Stimulated activated naive CD8-positive, alpha-beta T cell treated with anti-CD3 and anti-CD28 coated beads, Interleukin-15, Interleukin-2, amounts not matched to agents 100 U/mL and 50 U/mL, for 24 hours (primary cell): Measurements from ENCODE around the gene MAGI1.

Source experiments
- ATAC-seq: fragments of 150-1000 bp; cut with Tn5 transposase; one replicate; pipeline ENCODE4 v1.10.0; 2021
- DNase-seq: peaks from one replicate; pipeline ENCODE4 v3.0.0; 2021

MAGI1 gene

DNA sequence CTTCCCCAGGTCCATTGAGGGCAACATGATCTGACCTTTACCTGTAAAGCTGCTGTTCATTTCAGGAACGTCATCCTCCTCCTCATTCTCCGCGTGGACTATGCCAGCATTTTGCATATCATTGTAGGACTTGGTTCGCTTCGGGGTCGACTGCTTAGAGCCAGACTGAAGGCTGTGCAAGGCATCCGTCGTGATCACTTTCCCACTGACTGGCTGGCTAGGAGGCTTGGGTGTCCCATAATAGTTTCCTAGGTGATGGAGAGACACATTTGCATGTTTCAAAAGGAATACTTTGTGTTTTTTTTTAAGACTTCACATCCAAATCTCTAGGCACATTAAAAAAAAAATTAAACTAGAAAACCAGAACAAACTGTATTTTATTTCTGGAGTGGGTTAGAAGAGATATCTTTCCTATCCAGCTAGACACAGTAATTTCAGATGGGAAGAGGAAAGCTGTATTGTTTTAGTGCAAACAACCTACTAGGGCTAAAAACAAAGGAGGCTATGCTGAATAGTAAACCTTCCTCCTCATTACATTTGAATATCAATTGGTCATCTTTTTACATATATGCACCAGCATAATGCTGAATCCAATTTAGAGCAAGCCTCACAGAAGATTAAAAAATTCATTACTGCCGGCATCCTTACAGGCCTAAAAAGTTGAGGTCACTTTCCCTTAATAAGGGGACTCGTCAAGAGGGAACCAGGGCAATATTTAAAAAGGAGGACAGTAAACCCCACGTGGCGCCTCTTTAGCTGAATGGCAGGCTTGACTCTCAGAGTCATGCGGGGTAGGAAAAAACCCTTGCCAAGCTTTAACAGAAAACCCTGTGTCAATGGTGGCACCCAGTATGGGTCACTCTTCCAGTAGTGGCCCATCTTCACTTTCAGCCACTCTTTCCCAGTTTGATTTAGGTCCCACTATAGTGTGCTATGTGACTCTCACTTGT lies 559.9 kb downstream of the MAGI1 start:
- DNase-seq (no peak), ATAC-seq (no peak)

DNA sequence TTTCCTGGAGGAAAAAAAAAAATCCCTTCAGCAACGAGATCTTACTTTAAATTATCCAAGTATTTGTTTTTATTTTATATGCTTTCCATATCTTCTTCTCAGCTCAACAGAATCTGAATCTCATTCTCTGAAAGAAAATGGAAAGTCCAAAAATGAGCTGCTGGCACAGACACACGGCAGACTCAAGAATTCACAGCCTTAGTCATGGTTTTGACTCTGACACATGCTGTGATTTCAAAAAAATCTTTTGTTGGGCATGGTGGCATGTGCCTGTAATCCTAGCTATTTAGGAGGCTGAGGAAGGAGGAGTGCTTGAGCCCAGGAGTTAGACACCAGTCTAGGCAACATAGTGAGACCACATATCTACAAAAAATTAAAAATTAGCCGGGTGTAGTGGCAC lies 565.0 kb downstream of the MAGI1 start:
- no peak for ATAC-seq
- no peak for DNase-seq

DNA sequence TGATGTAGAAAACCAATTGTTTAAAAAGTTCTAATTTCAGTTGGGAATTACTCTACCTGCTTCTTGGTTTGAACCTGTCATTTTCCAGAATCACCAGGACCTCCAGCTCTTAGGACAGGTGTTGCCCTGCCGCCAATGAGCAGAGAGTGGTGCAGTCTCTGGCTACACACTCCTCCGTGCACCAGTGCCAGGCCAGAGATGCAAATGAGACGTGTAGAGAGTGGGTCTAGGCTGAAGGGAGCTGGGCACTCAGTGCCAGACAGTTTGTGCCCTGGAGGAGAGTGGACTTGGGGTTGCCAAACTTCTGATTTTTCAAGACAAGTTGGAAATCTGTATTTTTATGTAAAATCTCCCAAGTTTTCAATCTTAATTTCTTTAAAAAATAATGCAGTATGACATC lies 566.2 kb downstream of the MAGI1 start:
- ATAC-seq (no peak), DNase-seq (no peak)

- DNase-seq, result no peak
These were observed 572.3 kb downstream of the MAGI1 start for GRCh38 chr3:65466300-65466988.

DNA sequence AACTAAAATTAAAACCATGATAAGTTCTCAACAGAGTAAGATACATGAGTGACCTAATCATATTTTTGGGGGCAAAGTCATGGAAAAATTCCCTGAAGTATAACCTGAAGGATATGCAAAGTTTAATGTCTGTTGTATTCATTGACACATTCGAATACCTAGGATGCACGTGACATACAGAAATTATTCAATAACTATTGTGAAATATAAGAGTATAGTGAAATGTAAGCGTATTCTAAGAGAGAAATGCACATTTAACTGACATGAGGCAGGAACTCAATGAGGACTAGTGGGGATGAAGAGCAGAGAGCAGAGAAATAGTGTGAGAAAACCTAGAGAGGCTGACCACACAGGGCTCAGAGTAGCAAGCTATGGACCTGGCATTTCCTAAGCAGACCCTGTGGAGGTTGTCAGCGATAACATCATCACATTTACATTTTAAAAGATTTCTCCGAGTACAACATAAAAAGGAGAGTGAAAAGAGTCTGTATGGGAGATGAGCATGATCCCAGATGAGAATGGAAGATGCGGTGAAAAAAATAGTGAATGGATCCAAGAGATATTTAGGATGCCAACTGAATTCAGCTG lies 588.8 kb downstream of the MAGI1 start:
- DNase-seq, result no peak

More at GRCh38 chr3:65466300-65466988, 572.3 kb downstream of the MAGI1 start:
- no peak for ATAC-seq

GRCh38 chr3:65448120-65448519 lies 590.6 kb downstream of the MAGI1 start:
- ATAC-seq (no peak), DNase-seq (no peak)

More for the DNA sequence above, 588.8 kb downstream of the MAGI1 start:
- no peak for ATAC-seq

DNA sequence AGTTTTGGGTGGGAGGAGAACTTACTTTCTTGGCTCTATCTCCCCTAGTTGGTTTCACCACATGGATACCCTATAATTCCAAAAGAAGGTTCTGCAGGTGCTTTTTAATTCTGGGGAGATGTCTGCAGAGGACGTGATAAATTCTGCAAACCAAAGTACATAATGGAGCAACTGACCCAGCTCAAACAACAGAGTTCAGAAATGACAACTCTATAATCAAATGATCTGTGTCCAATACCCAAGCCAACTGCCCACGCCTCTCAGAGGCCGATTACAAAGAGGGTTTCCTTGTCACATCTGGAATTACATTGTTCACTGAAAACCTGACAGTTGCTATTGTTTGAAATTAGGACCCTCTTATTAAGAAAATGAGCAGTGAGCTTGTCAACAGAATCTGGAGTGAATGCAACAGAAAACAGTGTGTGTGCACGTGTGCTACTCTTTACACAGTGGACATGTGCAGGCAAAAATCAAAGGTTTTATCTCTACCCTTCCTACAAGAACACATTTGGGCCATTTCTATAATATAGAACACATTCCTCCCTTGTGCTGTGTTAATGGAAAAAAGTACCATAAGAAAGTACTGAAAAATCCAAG lies 593.0 kb downstream of the MAGI1 start:
- DNase-seq, result no peak
- ATAC-seq, result no peak

GRCh38 chr3:65444447-65444815 lies 594.3 kb downstream of the MAGI1 start:
- ATAC-seq (no peak), DNase-seq (no peak)

- no peak for ATAC-seq
- no peak for DNase-seq
These were observed 594.8 kb downstream of the MAGI1 start for GRCh38 chr3:65443739-65444446.

GRCh38 chr3:65439641-65440284 lies 599.0 kb downstream of the MAGI1 start:
- ATAC-seq, result no peak

DNA sequence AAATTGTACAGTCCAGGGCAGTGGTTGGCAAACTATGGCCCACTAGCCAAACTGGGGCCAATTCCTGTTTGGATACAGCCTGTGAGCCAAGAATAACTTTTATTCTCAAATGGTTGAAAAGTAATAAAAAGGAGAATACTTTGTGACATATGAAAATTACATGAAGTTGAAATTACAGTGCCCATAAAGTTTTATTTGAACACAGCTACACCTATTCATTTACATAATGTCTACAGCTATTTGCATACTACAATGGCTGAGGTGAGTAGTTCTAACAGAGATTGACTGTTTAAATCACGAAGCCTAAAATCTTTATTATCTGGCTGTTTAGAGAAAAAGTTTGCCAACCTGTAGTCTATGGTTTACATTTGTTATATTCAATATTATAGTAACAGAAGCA lies 600.1 kb downstream of the MAGI1 start:
- no peak for DNase-seq
- ATAC-seq, result no peak

More at GRCh38 chr3:65439641-65440284, 599.0 kb downstream of the MAGI1 start:
- no peak for DNase-seq

DNA sequence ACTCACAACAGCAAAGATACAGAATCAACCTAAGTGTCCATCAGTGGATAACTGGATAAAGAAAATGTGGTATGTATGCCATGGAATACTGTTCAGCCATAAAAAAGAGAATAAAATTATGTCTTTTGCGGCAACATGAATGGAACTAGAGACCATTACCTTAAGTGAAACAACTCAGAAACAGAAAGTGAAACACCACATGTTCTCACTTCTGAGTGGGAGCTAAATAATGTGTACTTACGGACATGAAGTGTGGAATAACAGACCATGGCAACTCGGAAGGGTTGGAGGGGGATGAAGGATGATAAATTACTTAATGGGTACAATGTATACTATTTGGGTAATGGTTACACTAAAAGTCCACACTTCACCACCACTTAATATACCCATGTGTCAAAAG lies 600.6 kb downstream of the MAGI1 start:
- DNase-seq, result no peak
- no peak for ATAC-seq

GRCh38 chr3:65436580-65436979 lies 602.1 kb downstream of the MAGI1 start:
- ATAC-seq (no peak), DNase-seq (no peak)

GRCh38 chr3:65433480-65433879 lies 605.2 kb downstream of the MAGI1 start:
- no peak for DNase-seq
- no peak for ATAC-seq

- ATAC-seq (no peak), DNase-seq (no peak)
These were observed 606.2 kb downstream of the MAGI1 start for GRCh38 chr3:65432388-65433003.

- no peak for DNase-seq
- no peak for ATAC-seq
These were observed 612.8 kb downstream of the MAGI1 start for GRCh38 chr3:65425880-65426279.

DNA sequence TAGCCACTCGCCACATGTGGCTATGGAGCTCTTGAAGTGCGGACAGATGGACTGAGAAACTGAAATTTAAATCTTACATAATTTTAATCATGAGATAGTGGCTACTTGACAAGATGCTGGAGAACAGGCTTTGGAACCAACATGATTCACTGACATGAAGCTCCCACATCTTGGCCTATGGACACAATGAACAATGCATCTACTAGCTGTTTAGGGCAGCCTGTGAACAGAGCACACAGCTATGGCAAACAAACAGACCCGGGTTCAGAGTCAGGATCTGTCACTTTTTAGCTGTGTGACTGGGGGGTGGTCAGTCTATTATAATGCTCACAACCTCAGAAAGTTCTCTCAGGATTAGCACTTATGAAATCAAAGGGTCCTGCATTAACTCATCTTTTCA lies 616.6 kb downstream of the MAGI1 start:
- ATAC-seq (no peak), DNase-seq (no peak)

DNA sequence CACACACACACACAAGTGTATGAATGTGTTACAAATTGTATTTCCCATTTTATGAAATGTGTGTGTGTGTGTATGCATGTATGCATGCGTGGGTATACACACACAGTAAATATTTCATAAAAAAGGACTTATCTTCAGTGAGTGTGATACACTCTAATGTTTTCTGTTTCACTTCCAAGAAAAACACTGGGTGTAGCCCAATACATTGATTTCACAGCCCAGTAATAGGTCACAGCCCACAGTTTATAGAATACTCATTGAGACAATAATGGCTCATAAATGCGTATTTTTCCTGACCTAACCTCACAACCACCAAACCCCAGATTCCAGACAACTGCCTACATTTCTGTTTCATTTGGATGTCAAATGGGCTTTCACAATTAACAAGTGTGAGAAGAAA lies 619.5 kb downstream of the MAGI1 start:
- ATAC-seq (no peak), DNase-seq (no peak)

DNA sequence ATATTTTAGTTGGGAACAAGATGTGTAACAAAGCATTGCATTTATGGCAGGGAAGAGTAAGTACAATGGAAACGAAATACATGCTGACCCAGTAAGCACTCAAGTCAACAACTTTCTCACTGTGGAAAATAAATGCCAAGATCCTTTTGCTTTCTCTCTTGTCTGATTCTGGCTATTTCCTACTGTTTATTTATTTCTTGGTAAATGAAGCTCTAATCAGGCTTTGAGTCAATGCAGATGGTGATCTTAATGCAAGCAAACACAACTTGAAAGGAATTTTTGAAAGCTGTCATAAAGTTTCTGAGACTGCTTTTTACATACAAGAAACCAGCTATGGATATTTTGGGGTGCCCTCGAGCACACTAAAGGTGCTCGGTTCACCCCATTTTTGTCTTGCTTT lies 624.8 kb downstream of the MAGI1 start:
- no peak for ATAC-seq

DNA sequence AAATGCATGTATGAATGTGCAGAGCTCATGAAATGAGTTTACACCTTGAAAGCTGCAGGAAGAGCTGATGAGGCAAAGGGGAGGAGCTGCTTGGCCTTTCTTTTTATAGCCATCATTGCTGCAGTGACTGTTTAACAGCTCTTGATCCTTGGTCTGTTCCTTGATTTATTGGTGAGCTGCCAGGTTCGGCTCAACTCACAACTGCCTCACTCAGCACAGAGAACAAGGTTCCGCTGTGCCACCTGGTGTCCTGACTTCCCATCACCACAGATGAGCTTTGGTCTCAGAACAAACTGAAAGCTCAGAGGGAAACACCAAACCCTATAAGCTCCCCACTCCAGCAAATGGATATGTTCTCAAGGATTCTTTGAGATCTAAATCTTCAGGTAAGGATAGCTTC lies 626.1 kb downstream of the MAGI1 start:
- DNase-seq (no peak), ATAC-seq (no peak)

More for the DNA sequence above, 624.8 kb downstream of the MAGI1 start:
- DNase-seq, result no peak

- no peak for DNase-seq
- no peak for ATAC-seq
These were observed 627.4 kb downstream of the MAGI1 start for GRCh38 chr3:65411367-65411766.
